HG03095 (cell line): ENCODE data around the gene TRIM14.
"Not testable (repeated sequence)": the region's sequence is repeated elsewhere in the genome, so short reads cannot be mapped to it uniquely, and the experiment has no call there.

Experiments
- ATAC-seq: cut with Tn5 transposase; IDR thresholded peaks from one replicate; pipeline ENCODE4 v1.9.1; 2021; ENCODE audit warnings: moderate library complexity; ENCODE audit not compliant: unreplicated experiment

Gene TRIM14

GRCh38 chr9:98050351-98050750, 68.7 kb downstream of the TRIM14 start:
- no peak for ATAC-seq

- ATAC-seq, result no peak
Observed at GRCh38 chr9:98049288-98050072, 69.5 kb downstream of the TRIM14 start.

GRCh38 chr9:98047002-98047401, 72.0 kb downstream of the TRIM14 start:
- no peak for ATAC-seq

GRCh38 chr9:98046180-98046543, 72.9 kb downstream of the TRIM14 start:
- ATAC-seq, result no peak

GRCh38 chr9:98045234-98046179, 73.5 kb downstream of the TRIM14 start:
- peak; percentile 80 for ATAC-seq

- no peak for ATAC-seq
Observed at GRCh38 chr9:98043915-98044314, 75.1 kb downstream of the TRIM14 start.

- no peak for ATAC-seq
Observed at GRCh38 chr9:98040212-98040611, 78.8 kb downstream of the TRIM14 start.

GRCh38 chr9:98039607-98040017, 79.4 kb downstream of the TRIM14 start:
- no peak for ATAC-seq

- peak; percentile 35 for ATAC-seq
Observed at GRCh38 chr9:98038958-98039357, 80.1 kb downstream of the TRIM14 start.

- ATAC-seq, result no peak
Observed at GRCh38 chr9:98037357-98037756, 81.7 kb downstream of the TRIM14 start.

- no peak for ATAC-seq
Observed at GRCh38 chr9:98034593-98035546, 84.2 kb downstream of the TRIM14 start.

GRCh38 chr9:98031935-98032334, 87.1 kb downstream of the TRIM14 start:
- ATAC-seq, result no peak

GRCh38 chr9:98031169-98031568, 87.9 kb downstream of the TRIM14 start:
- no peak for ATAC-seq

GRCh38 chr9:98024702-98025101, 94.3 kb downstream of the TRIM14 start:
- ATAC-seq, result no peak

GRCh38 chr9:98022447-98022846, 96.6 kb downstream of the TRIM14 start:
- no peak for ATAC-seq

GRCh38 chr9:98021306-98022040, 97.5 kb downstream of the TRIM14 start:
- no peak for ATAC-seq

- ATAC-seq, result no peak
Observed at GRCh38 chr9:98020476-98021145, 98.4 kb downstream of the TRIM14 start.

GRCh38 chr9:98019869-98020268, 99.2 kb downstream of the TRIM14 start:
- not testable (repeated sequence) for ATAC-seq
